Sciatic nerve (tissue), 2 donors: Measurements from ENCODE around the gene FAT4. TPM values are rescaled to one million over a fixed set of nuclear protein-coding genes. Genes with fewer than 3 reads are reported as not detected.
A peak's percentile ranks its signal among the peaks of the same experiment; 100 is the strongest.

Experiments
- ATAC-seq: fragments of 200-7000 bp; cut with Tn5 transposase; one replicate; pipeline ENCODE4 v1.9.1; 2020; ENCODE audit warnings: mild to moderate bottlenecking, moderate library complexity
- DNase-seq: peaks from one replicate; pipeline ENCODE4 v3.0.0-alpha.2; 2020; ENCODE audit warnings: low spot score
- intact Hi-C: fragments of 100-400 bp; cut with DNase I; formaldehyde crosslinking; loops from one replicate; pipeline ENCODE4 v1.14.2; 2022
- total RNA-seq: library from RNA; stranded (reverse); fragmentation: NEBNext Ultra II Directional; extraction: Animal tissue kit (Norgen Biotek cat#: 25700); gene quantifications from one replicate; pipeline ENCODE4 v1.2.1, GENCODE V29; 2021
- donor health status: DM: no; HTN: no; CAD: no.
- donor health status: DM: no; HTN: no; CAD: no.

The FAT4 gene
- total RNA-seq, 1 donor from 2014 or later: 23.4 TPM

- intact Hi-C loops: no loop called here
- DNase-seq (no peak), ATAC-seq (no peak)
These were observed 43.7 kb downstream of the FAT4 start for GRCh38 chr4:125358453-125358852.

DNA sequence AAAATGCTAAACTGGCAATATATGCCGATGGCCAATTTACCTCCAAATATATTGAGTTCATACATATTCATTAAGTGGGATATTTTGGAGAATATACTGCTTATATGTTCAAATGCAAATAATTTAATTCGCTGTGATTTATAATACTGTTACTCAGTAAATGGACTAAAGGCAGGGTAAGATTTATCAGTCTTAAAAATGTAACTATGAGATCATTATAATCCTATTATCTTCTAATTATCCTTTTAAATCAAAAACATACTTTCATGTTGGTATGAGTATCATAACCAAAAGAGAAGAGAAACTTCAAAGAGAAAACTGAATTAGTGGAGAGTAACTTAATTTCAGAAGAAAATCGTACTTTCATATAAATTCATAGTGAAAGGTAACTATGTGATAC is 44.6 kb downstream of the FAT4 start:
- intact Hi-C loops: no loop called here
- DNase-seq: no peak
- no peak for ATAC-seq

- DNase-seq: no peak
- intact Hi-C loops: no loop called here
- peak; percentile 39 for ATAC-seq
These were observed 45.3 kb downstream of the FAT4 start for GRCh38 chr4:125359960-125360634.

- intact Hi-C loops: no loop called here
- ATAC-seq (no peak), DNase-seq (no peak)
These were observed 46.0 kb downstream of the FAT4 start for GRCh38 chr4:125360727-125361126.
